Measurements from ENCODE around the gene RNF7. TPM values are rescaled to one million over a fixed set of nuclear protein-coding genes. Genes with fewer than 3 reads are reported as not detected.
"Not testable (repeated sequence)": the region's sequence is repeated elsewhere in the genome, so short reads cannot be mapped to it uniquely, and the experiment has no call there.

The RNF7 gene
- total RNA-seq, 1 experiment from 2014 or later = 77.7 TPM

- in situ Hi-C loops (cut with HindIII; ENCODE audit: low pct_unique_long_range_greater_than_20kb, low sequenced_read_pairs) = no loop called here
- no peak for DNase-seq (ENCODE audit: low read depth, low spot score)
These were observed 13.1 kb upstream of the RNF7 start for GRCh38 chr3:141725036-141725435.

- DNase-seq (ENCODE audit: low read depth, low spot score) = no peak
- in situ Hi-C loops (cut with HindIII; ENCODE audit: low pct_unique_long_range_greater_than_20kb, low sequenced_read_pairs) = no loop called here
These were observed 11.6 kb upstream of the RNF7 start for GRCh38 chr3:141726483-141726882.

GRCh38 chr3:141728355-141728892 lies 9.7 kb upstream of the RNF7 start:
- no peak for DNase-seq (ENCODE audit: low read depth, low spot score)

GRCh38 chr3:141729240-141729639 lies 8.9 kb upstream of the RNF7 start:
- no peak for DNase-seq (ENCODE audit: low read depth, low spot score)
- in situ Hi-C loops (cut with HindIII; ENCODE audit: low pct_unique_long_range_greater_than_20kb, low sequenced_read_pairs) = no loop called here

More at GRCh38 chr3:141728355-141728892, 9.7 kb upstream of the RNF7 start:
- in situ Hi-C loops (cut with HindIII; ENCODE audit: low pct_unique_long_range_greater_than_20kb, low sequenced_read_pairs) = no loop called here

- DNase-seq (ENCODE audit: low read depth, low spot score) = no peak
- in situ Hi-C loops (cut with HindIII; ENCODE audit: low pct_unique_long_range_greater_than_20kb, low sequenced_read_pairs) = no loop called here
These were observed 2.9 kb upstream of the RNF7 start for GRCh38 chr3:141735176-141735575.

- in situ Hi-C loops (cut with HindIII; ENCODE audit: low pct_unique_long_range_greater_than_20kb, low sequenced_read_pairs) = no loop called here
- DNase-seq (ENCODE audit: low read depth, low spot score) = no peak
These were observed 2.2 kb upstream of the RNF7 start for GRCh38 chr3:141735770-141736465.

GRCh38 chr3:141737093-141737492 lies 1.0 kb upstream of the RNF7 start:
- in situ Hi-C loops (cut with HindIII; ENCODE audit: low pct_unique_long_range_greater_than_20kb, low sequenced_read_pairs) = no loop called here
- DNase-seq (ENCODE audit: low read depth, low spot score) = no peak

GRCh38 chr3:141737678-141738021 lies 448 bp upstream of the RNF7 start:
- in situ Hi-C loops (cut with HindIII; ENCODE audit: low pct_unique_long_range_greater_than_20kb, low sequenced_read_pairs) = no loop called here
- DNase-seq (ENCODE audit: low read depth, low spot score) = no peak

GRCh38 chr3:141738891-141739363 lies 829 bp downstream of the RNF7 start:
- in situ Hi-C loops (cut with HindIII; ENCODE audit: low pct_unique_long_range_greater_than_20kb, low sequenced_read_pairs) = no loop called here
- DNase-seq (ENCODE audit: low read depth, low spot score) = peak; percentile 41

- DNase-seq (ENCODE audit: low read depth, low spot score) = no peak
- in situ Hi-C loops (cut with HindIII; ENCODE audit: low pct_unique_long_range_greater_than_20kb, low sequenced_read_pairs) = no loop called here
These were observed 1.6 kb downstream of the RNF7 start for GRCh38 chr3:141739731-141740130.

- in situ Hi-C loops (cut with HindIII; ENCODE audit: low pct_unique_long_range_greater_than_20kb, low sequenced_read_pairs) = no loop called here
- DNase-seq (ENCODE audit: low read depth, low spot score) = no peak
These were observed 2.3 kb downstream of the RNF7 start for GRCh38 chr3:141740349-141740748.

- in situ Hi-C loops (cut with HindIII; ENCODE audit: low pct_unique_long_range_greater_than_20kb, low sequenced_read_pairs) = no loop called here
- no peak for DNase-seq (ENCODE audit: low read depth, low spot score)
These were observed 5.2 kb downstream of the RNF7 start for GRCh38 chr3:141743305-141743704.

- DNase-seq (ENCODE audit: low read depth, low spot score) = peak; percentile 66
- in situ Hi-C loops (cut with HindIII; ENCODE audit: low pct_unique_long_range_greater_than_20kb, low sequenced_read_pairs) = no loop called here
These were observed 8.9 kb downstream of the RNF7 start for GRCh38 chr3:141746962-141747361.

GRCh38 chr3:141753399-141753798 lies 15.3 kb downstream of the RNF7 start:
- no peak for DNase-seq (ENCODE audit: low read depth, low spot score)
- in situ Hi-C loops (cut with HindIII; ENCODE audit: low pct_unique_long_range_greater_than_20kb, low sequenced_read_pairs) = no loop called here

GRCh38 chr3:141754032-141754431 lies 15.9 kb downstream of the RNF7 start:
- in situ Hi-C loops (cut with HindIII; ENCODE audit: low pct_unique_long_range_greater_than_20kb, low sequenced_read_pairs) = no loop called here
- DNase-seq (ENCODE audit: low read depth, low spot score) = no peak

GRCh38 chr3:141762552-141762951 lies 24.5 kb downstream of the RNF7 start:
- in situ Hi-C loops (cut with HindIII; ENCODE audit: low pct_unique_long_range_greater_than_20kb, low sequenced_read_pairs); DNase-seq (ENCODE audit: low read depth, low spot score): not testable (repeated sequence)

GRCh38 chr3:141763088-141763750 lies 25.1 kb downstream of the RNF7 start, which contains the start of gene GRK7:
GRK7 (plus strand) TSS chr3:141763408; CDS start chr3:141778285, 14,877 bp downstream.
- DNase-seq (ENCODE audit: low read depth, low spot score) = no peak
- in situ Hi-C loops (cut with HindIII; ENCODE audit: low pct_unique_long_range_greater_than_20kb, low sequenced_read_pairs) = no loop called here

GRCh38 chr3:141764045-141764444 lies 25.9 kb downstream of the RNF7 start:
- in situ Hi-C loops (cut with HindIII; ENCODE audit: low pct_unique_long_range_greater_than_20kb, low sequenced_read_pairs) = no loop called here
- DNase-seq (ENCODE audit: low read depth, low spot score) = no peak

GRCh38 chr3:141764465-141764864 lies 26.4 kb downstream of the RNF7 start:
- in situ Hi-C loops (cut with HindIII; ENCODE audit: low pct_unique_long_range_greater_than_20kb, low sequenced_read_pairs) = no loop called here
- no peak for DNase-seq (ENCODE audit: low read depth, low spot score)
